ENCODE results near the gene RAD51B. TPM values are rescaled to one million over a fixed set of nuclear protein-coding genes. Genes with fewer than 3 reads are reported as not detected.

The RAD51B gene
- total RNA-seq, 2 donors from 2014 or later: 22.8 to 33.8 TPM

GRCh38 chr14:68501614-68502052, 682.1 kb downstream of the RAD51B start:
- Mint-ChIP-seq H3K27ac (no peak overlapping the region), H3K4me3 (no peak overlapping the region), H3K27me3 (ENCODE audit: insufficient read depth) (peaks cover 3% of the 10 kb centered on the region), H3K36me3 (ENCODE audit: low read depth) (no peaks in the 10 kb centered on the region), H3K9me3 (no peaks in the 10 kb centered on the region), H3K4me1 (peaks cover 51% of the 10 kb centered on the region)
- Histone ChIP-seq H3K9ac (ENCODE audit: extremely low read depth, low read length, poor library complexity, severe bottlenecking) (no peak overlapping the region), H3K4me1 (ENCODE audit: control insufficient read depth, insufficient read depth, low read length) (no peaks in the 10 kb centered on the region), H3K9me3 (ENCODE audit: control insufficient read depth, low read length) (no peaks in the 10 kb centered on the region), H3K27me3 (ENCODE audit: control insufficient read depth, insufficient read depth, low read length, poor library complexity, severe bottlenecking) (no peaks in the 10 kb centered on the region), H3K4me3 (ENCODE audit: low read length) (no peak overlapping the region), H3K36me3 (ENCODE audit: control insufficient read depth, insufficient read depth, low read length) (no peaks in the 10 kb centered on the region), H3K27ac (ENCODE audit: low read depth, low read length) (no peak overlapping the region)
- TF ChIP-seq, protein P1, sequence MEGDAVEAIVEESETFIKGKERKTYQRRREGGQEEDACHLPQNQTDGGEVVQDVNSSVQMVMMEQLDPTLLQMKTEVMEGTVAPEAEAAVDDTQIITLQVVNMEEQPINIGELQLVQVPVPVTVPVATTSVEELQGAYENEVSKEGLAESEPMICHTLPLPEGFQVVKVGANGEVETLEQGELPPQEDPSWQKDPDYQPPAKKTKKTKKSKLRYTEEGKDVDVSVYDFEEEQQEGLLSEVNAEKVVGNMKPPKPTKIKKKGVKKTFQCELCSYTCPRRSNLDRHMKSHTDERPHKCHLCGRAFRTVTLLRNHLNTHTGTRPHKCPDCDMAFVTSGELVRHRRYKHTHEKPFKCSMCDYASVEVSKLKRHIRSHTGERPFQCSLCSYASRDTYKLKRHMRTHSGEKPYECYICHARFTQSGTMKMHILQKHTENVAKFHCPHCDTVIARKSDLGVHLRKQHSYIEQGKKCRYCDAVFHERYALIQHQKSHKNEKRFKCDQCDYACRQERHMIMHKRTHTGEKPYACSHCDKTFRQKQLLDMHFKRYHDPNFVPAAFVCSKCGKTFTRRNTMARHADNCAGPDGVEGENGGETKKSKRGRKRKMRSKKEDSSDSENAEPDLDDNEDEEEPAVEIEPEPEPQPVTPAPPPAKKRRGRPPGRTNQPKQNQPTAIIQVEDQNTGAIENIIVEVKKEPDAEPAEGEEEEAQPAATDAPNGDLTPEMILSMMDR (conservative IDR thresholded peaks at IDR 0.05): no peak
- WGBS, 2 experiments (ENCODE audit: insufficient coverage in 1 of 2, insufficient read length in 1 of 2): 89 to 95% methylated on average over 7 to 9 of the region's 9 CpGs
- no peak for DNase-seq

GRCh38 chr14:68502230-68502629, 682.7 kb downstream of the RAD51B start:
- Mint-ChIP-seq H3K36me3 (ENCODE audit: low read depth) (no peaks in the 10 kb centered on the region), H3K4me1 (peaks cover 51% of the 10 kb centered on the region), H3K4me3 (no peak overlapping the region), H3K27ac (no peak overlapping the region), H3K9me3 (no peaks in the 10 kb centered on the region), H3K27me3 (ENCODE audit: insufficient read depth) (peaks cover 3% of the 10 kb centered on the region)
- Histone ChIP-seq H3K27ac (ENCODE audit: low read depth, low read length) (no peak overlapping the region), H3K4me1 (ENCODE audit: control insufficient read depth, insufficient read depth, low read length) (no peaks in the 10 kb centered on the region), H3K4me3 (ENCODE audit: low read length) (no peak overlapping the region), H3K27me3 (ENCODE audit: control insufficient read depth, insufficient read depth, low read length, poor library complexity, severe bottlenecking) (no peaks in the 10 kb centered on the region), H3K9ac (ENCODE audit: extremely low read depth, low read length, poor library complexity, severe bottlenecking) (no peak overlapping the region), H3K36me3 (ENCODE audit: control insufficient read depth, insufficient read depth, low read length) (no peaks in the 10 kb centered on the region), H3K9me3 (ENCODE audit: control insufficient read depth, low read length) (no peaks in the 10 kb centered on the region)
- DNase-seq: no peak
- TF ChIP-seq, protein P1 (conservative IDR thresholded peaks at IDR 0.05): no peak
- WGBS, 2 experiments (ENCODE audit: insufficient coverage in 1 of 2, insufficient read length in 1 of 2): 90 to 92% methylated on average over 2 to 8 of the region's 8 CpGs

DNA sequence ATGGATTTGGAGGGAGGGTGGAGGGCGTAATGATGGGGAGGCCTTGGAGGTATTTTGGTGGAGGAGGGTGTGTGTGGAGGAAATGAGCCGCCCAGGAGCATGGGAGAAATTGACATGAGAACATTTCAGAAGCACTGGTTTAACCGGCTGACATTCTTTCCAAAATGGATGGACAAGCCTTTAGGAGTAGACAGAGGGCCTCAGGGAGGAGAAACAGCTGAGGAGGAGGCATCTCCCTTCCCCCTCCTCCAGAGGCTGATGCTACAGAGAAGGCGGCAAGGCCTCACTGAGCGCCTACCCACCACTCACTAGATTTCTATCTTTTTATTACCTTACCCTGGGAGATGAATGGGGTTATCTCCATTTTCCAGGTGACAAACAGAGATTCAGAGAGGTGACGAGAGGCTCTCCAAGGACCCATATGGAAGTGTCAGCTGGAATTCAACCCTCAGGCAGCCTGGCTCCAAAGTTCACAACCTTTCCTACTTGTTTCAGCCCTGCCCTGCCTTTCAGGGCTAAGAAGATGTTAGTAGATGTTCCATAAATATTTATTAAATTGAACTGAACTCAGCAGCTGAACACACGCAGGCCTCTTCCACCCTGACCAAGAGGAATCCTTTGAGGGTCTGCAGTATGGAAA, 683.7 kb downstream of the RAD51B start:
- Histone ChIP-seq H3K27ac (ENCODE audit: low read depth, low read length) (peak overlapping the region; percentile 47), H3K4me1 (ENCODE audit: control insufficient read depth, insufficient read depth, low read length) (no peaks in the 10 kb centered on the region)
- H3K27ac Mint-ChIP-seq: no peak overlapping the region

More for the DNA sequence above, 683.7 kb downstream of the RAD51B start:
- H3K4me1 Mint-ChIP-seq: peaks cover 51% of the 10 kb centered on the region
- H3K4me3 ChIP-seq (ENCODE audit: low read length): no peak overlapping the region
- no peak overlapping the region for H3K9ac ChIP-seq (ENCODE audit: extremely low read depth, low read length, poor library complexity, severe bottlenecking)
- no peaks in the 10 kb centered on the region for H3K36me3 Mint-ChIP-seq (ENCODE audit: low read depth)
- TF ChIP-seq, protein P1 (conservative IDR thresholded peaks at IDR 0.05): no peak
- H3K27me3 Mint-ChIP-seq (ENCODE audit: insufficient read depth): peaks cover 3% of the 10 kb centered on the region
- WGBS, 2 experiments (ENCODE audit: insufficient coverage in 1 of 2, insufficient read length in 1 of 2): 87 to 93% methylated on average over 2 to 6 of the region's 7 CpGs
- H3K9me3 Mint-ChIP-seq: no peaks in the 10 kb centered on the region
- no peaks in the 10 kb centered on the region for H3K9me3 ChIP-seq (ENCODE audit: control insufficient read depth, low read length)
- H3K27me3 ChIP-seq (ENCODE audit: control insufficient read depth, insufficient read depth, low read length, poor library complexity, severe bottlenecking): no peaks in the 10 kb centered on the region
- DNase-seq: no peak
- no peaks in the 10 kb centered on the region for H3K36me3 ChIP-seq (ENCODE audit: control insufficient read depth, insufficient read depth, low read length)
- H3K4me3 Mint-ChIP-seq: no peak overlapping the region

All from endodermal cell (in vitro differentiated cells).